Measurements from ENCODE around the gene SPATS2L.

The SPATS2L gene, protein sequence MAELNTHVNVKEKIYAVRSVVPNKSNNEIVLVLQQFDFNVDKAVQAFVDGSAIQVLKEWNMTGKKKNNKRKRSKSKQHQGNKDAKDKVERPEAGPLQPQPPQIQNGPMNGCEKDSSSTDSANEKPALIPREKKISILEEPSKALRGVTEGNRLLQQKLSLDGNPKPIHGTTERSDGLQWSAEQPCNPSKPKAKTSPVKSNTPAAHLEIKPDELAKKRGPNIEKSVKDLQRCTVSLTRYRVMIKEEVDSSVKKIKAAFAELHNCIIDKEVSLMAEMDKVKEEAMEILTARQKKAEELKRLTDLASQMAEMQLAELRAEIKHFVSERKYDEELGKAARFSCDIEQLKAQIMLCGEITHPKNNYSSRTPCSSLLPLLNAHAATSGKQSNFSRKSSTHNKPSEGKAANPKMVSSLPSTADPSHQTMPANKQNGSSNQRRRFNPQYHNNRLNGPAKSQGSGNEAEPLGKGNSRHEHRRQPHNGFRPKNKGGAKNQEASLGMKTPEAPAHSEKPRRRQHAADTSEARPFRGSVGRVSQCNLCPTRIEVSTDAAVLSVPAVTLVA

DNA sequence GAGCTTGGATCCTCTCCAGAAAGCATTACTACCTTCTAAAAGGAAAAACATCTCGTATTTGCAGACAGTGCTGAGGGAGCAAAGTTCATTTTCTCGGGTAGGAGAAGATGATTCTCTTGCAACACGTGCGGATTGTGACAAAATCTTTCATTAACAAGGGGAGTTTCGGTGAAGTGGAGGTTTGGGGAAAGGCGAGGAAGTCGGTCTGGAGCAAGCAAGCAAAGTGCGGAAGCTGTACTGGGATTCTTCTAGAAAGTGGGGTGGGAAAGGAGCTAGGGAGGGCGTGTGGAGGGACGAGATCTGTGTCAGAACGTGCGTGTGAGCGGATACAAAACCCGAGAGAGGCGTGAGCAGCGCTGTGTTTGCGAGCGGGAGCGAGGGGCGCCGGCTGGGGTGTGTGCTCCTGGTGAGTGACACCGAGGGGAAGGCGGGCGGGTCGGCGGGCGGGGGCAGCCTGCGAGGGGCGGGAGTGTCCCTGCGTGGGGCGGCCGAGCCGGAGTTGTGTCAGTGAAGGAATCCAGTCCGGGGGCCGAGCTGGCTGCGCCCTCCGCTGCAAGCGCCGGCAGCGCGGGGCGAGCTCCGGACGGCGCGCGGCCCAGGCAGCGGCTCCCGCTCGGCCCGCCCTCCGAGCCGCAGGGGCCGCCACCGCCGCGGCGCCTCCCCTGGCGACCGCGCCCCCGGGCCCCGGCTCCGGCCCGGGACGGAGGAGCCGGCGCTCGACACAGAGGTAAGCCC, at the start of gene SPATS2L:
Gene SPATS2L, plus strand, starts transcription at position 498 of the 735 bp plus-strand sequence. CDS start 82,552 bp downstream, outside the sequence.
- DNase-seq: peak; percentile 46 to 55

DNA sequence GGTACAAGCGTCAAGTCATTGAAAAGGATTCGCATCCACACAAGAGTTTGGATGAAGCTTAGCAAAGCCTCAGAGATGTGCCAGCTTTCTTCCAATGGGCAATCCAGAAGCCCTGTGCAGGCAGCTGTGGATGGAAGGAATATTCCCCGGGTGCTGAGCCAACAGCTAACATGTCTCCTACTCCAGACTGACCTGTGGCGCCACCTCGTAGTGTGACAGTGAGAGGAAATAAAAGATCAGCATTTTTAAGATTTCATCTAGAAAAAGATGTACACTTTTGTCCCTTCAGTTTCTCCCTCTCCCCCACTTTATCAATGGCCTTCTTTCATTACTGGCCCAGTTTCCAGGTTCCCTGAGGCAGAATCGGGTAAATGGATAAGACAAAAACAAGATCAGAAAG, 48.9 kb upstream of the SPATS2L start:
- no peak for DNase-seq

DNA sequence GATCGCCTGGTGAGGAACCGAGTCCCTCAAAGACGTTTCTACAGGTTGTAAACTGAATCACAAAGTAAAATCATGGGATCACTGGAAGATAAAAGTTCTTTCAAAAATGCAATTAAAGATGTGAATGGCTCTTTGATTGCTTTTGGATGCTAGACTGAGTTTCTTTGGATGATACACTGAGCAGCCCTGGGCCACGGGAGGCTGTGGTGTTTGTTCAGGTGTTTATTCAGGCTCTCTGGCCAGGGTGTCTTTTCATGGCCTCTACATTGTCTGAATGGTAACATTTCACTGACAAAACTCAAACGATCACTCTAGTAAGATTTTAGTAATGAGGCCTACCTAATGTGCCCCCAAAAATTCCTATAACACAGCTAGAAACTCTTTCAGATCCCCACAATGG, 48.4 kb upstream of the SPATS2L start:
- no peak for DNase-seq

- DNase-seq: no peak
Observed at GRCh38 chr2:200258881-200259576, 47.5 kb upstream of the SPATS2L start.

DNA sequence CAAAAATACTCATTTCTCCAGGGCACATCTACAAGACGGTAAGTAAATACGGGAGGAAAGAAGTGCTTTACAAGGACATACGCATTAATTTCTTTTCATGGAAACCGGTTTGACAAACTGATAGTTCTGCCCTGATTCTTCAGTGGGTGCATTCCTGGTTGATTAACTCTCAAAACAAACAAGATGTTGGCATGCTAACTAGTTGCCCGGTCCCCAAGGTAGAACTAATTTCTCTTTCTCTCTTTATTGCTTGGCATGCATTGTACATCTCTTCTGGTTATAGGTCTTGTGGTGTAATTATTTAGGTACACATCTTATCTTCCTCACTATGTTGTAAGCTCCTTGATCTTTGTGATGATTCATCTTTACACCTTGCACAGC, 46.9 kb upstream of the SPATS2L start:
- no peak for DNase-seq

- DNase-seq: no peak
Observed at GRCh38 chr2:200262047-200262446, 44.4 kb upstream of the SPATS2L start.

GRCh38 chr2:200263279-200263678, 43.2 kb upstream of the SPATS2L start:
- no peak for DNase-seq

DNA sequence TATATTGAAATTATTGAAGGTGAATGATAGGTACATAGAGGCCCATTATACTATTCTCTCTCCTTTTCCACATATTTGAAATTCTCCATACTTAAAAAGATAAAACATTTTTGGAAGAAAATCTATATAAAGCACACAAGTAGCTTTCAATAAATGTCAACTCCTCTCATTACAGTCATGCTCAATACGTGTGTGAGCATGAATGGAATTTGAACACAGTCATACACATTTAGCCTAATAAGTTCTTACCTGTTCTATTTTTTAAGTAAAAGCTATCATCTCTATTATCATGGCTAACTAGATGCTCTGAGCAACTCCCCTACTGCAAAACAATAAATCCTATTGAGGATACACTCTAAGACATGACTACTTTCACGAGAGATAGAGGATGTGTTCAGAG, 41.9 kb upstream of the SPATS2L start:
- DNase-seq: no peak

- no peak for DNase-seq
Observed at GRCh38 chr2:200266406-200266805, 40.1 kb upstream of the SPATS2L start.

GRCh38 chr2:200267350-200267749, 39.1 kb upstream of the SPATS2L start:
- DNase-seq: no peak

GRCh38 chr2:200270732-200271131, 35.8 kb upstream of the SPATS2L start:
- no peak for DNase-seq

DNA sequence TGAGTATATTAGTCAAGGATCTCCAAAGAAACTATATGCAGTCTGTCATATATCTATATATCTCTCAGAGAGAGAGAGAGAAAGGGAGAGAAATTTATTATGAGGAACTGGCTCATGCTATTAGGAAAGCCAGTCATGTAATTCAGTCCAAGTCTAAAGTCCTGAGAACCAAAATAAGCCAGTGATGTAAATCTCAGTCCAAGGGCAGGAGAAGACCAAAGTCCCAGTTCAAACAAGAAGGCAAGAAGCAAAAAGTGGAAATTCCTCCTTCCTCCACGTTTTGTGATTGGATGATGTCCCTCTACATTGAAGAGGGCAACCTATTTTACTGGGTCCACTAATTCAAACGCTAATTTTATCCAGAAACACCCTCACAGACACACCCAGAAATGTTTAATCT, 34.2 kb upstream of the SPATS2L start:
- DNase-seq: no peak

GRCh38 chr2:200274116-200275075, 32.1 kb upstream of the SPATS2L start:
- DNase-seq: no peak

GRCh38 chr2:200275295-200276013, 31.0 kb upstream of the SPATS2L start:
- DNase-seq: no peak

DNA sequence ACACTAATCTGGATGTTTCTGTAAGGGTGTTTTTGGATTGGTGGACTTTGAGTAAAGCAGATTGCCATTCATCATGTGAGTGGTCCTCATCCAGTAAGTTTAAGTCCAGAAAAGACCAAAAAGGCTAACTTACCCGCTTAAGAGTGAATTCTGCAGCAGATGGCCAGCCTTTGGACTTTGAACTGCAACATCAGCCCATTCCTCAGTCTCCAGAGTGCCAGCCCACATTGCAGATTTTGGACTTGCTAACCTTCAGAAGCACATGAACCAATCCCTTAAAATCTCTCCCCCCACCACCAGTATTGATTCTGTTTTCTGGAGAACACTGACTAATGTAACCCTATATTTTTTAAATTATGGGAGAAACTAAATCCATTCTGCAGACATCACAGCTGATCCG, 30.0 kb upstream of the SPATS2L start:
- no peak for DNase-seq

- DNase-seq: no peak
Observed at GRCh38 chr2:200278694-200279316, 27.7 kb upstream of the SPATS2L start.

DNA sequence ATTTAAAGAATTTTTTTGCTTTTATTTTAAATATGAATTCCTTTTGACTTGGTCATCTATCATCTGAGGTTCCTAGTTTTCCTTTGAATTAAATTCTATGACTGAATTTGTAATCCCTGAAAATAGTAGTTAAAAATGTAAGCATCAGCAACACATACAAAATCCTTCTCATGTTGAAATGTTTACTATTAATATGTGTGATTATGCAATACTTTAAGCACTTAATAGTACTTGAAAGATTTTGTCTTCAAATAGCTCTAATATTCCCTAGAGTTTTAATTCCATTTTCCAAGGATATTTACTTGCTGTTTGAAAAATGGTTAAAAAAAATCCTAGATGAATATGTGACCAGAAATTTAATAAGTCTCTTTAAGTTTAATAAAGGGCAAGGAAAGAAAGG, 26.6 kb upstream of the SPATS2L start:
- DNase-seq: no peak

DNA sequence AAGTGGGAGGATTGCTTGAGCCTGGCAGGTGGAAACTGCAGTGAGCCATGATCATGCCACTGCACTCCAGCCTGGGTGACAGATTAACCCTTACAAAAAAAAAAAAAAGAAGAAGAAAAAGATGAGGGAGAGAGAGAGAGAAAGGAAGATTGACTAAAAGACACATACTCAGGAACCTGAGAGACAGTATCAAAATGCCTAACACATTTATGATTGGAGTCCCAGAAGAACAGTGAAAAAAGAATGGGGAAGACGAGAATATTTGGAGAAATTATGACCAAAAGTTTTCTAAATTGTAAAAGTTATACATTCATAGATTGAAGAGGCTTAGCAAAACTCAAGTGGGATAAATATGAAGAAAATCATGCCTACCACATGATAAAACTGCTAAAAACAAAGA, 19.9 kb upstream of the SPATS2L start:
- DNase-seq: no peak

GRCh38 chr2:200288670-200289429, 17.6 kb upstream of the SPATS2L start:
- no peak for DNase-seq

DNA sequence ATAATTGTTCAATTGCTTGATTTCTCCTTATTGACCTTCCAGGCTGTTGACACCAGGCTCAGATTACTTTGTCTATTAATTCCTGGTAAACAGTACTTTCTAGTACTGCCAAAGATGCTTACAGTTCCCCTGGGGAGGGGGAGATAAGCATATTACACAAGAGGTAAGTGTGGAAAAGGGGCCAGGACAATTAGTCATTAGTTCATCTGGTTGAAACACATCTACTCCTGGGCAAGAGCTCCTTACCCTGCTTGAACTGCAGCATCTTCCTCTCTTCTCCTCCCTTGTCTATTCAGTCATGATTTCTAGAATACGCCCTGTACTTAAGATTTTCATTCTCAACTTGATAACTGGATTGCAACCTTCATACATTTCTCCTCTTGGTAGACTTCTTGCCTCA, 10.4 kb upstream of the SPATS2L start:
- no peak for DNase-seq

Measured in activated CD4-positive, alpha-beta T cell treated with anti-CD3 and anti-CD28 coated beads for 4 hours (primary cell).